HepG2 (cell line): Measurements from ENCODE around the gene GCNT4. TPM values are rescaled to one million over a fixed set of nuclear protein-coding genes. Genes with fewer than 3 reads are reported as not detected.

Source experiments
- ATAC-seq: fragments of 200-7000 bp; cut with Tn5 transposase; 3 replicates; pipeline ENCODE4 v1.9.1; 2020; ENCODE audit warnings: mild to moderate bottlenecking, moderate library complexity
- BruUV-seq: library from RNA; stranded (reverse); fragments of 400-500 nt; replicated peaks from 2 replicates; lab custom pipeline; 2021; lab: Mats Ljungman, UMichigan
- CTCF ChIA-PET: fragments of 300-600 bp; formaldehyde crosslinking; extraction: SDS; loops from one replicate; lab custom pipeline; 2021; ENCODE audit warnings: low total read pairs, inconsistent platforms, low intra/inter-chr PET ratio; lab: Yijun Ruan, JAX
- POLR2A ChIA-PET: fragments of 350-600 bp; sonication (Branson Sonifier 250); formaldehyde crosslinking; loops from one replicate; lab custom pipeline; 2020; ENCODE audit warnings: antibody characterized with exemption, inconsistent platforms; lab: Yijun Ruan, JAX
- DNase-seq: peaks from one replicate; pipeline ENCODE4 v3.0.0-alpha.2; 2015; ENCODE audit warnings: low spot score
- FAIRE-seq: peaks from 3 replicates; lab custom pipeline; 2011; peaks lifted over from hg19 to GRCh38; lab: Jason Lieb, UNC
- H2AFZ ChIP-seq: one replicate; pipeline ENCODE4 v1.6.1; 2011; ENCODE audit warnings: low read length, inconsistent platforms
- H3K27ac ChIP-seq: fragments of 300-600 bp; 3 replicates; pipeline ENCODE4 v1.8.0; 2011; ENCODE audit warnings: mixed run types, mild to moderate bottlenecking, mixed read lengths, low read length, inconsistent platforms; ENCODE audit not compliant: insufficient read depth; ENCODE audit errors: extremely low read length
- H3K27me3 ChIP-seq, 2 experiments: fragments of 200-600 bp in 1 of 2; 2 replicates in 1 of 2; 3 replicates in 1 of 2; pipeline versions ENCODE4 v1.6.0 to v1.8.0; 2011; ENCODE audit warnings: low read length in 2 of 2, mild to moderate bottlenecking in 2 of 2, moderate library complexity in 2 of 2, inconsistent platforms in 1 of 2; ENCODE audit not compliant: insufficient read depth in 2 of 2, control insufficient read depth in 1 of 2
- H3K36me3 ChIP-seq, 2 experiments: fragments of 200-600 bp in 1 of 2; replicated peaks in 1 of 2; 2 replicates in 1 of 2; 3 replicates in 1 of 2; pipeline versions ENCODE4 v1.5.1 to v1.8.0; 2011; ENCODE audit warnings: low read length in 2 of 2, inconsistent platforms in 1 of 2; ENCODE audit not compliant: insufficient read depth in 2 of 2, control insufficient read depth in 1 of 2
- H3K4me1 ChIP-seq: 2 replicates; pipeline ENCODE4 v1.5.1; 2012; ENCODE audit warnings: low read length, inconsistent platforms; ENCODE audit not compliant: insufficient read depth
- H3K4me2 ChIP-seq: 2 replicates; pipeline ENCODE4 v1.6.0; 2011; ENCODE audit warnings: low read depth, low read length, inconsistent platforms
- H3K4me3 ChIP-seq, 3 experiments: fragments of 200-600 bp in 1 of 3; sonication (generic), shearing (Covaris generic) in 1 of 3; replicated peaks in 1 of 3; 2 replicates each; pipeline ENCODE4 v1.5.1; 2011 to 2016; ENCODE audit warnings: low read length in 3 of 3, inconsistent platforms in 2 of 3, low read depth in 2 of 3, mild to moderate bottlenecking in 2 of 3, control low read depth in 1 of 3, mixed read lengths in 1 of 3; ENCODE audit not compliant: insufficient read depth in 1 of 3
- H3K79me2 ChIP-seq: one replicate; pipeline ENCODE4 v1.6.1; 2011; ENCODE audit warnings: low read length, inconsistent platforms; ENCODE audit not compliant: insufficient read depth
- H3K9ac ChIP-seq: 2 replicates; pipeline ENCODE4 v1.6.0; 2011; ENCODE audit warnings: mild to moderate bottlenecking, low read depth, low read length, inconsistent platforms; ENCODE audit not compliant: insufficient read depth
- H3K9me3 ChIP-seq: 2 replicates; pipeline ENCODE4 v1.5.1; 2012; ENCODE audit warnings: mild to moderate bottlenecking, low read length
- H4K20me1 ChIP-seq: 2 replicates; pipeline ENCODE4 v1.6.0; 2011; ENCODE audit warnings: inconsistent platforms, mild to moderate bottlenecking, low read length, moderate library complexity; ENCODE audit not compliant: insufficient read depth
- CEBPB ChIP-seq: IDR thresholded peaks from 2 replicates; pipeline ENCODE4 v1.6.1; 2011; ENCODE audit warnings: low read depth, low read length, improper control_type of control experiment, borderline replicate concordance
- GATA4 ChIP-seq: sonication (generic); IDR thresholded peaks from 2 replicates; pipeline ENCODE4 v1.6.1; 2016; ENCODE audit warnings: antibody characterized with exemption, low read depth, borderline replicate concordance
- TBP ChIP-seq: sonication (generic); formaldehyde crosslinking; IDR thresholded peaks from 2 replicates; pipeline ENCODE4 v1.5.0; 2020; ENCODE audit warnings: missing genetic modification reagents
- ZNF780A ChIP-seq: sonication (generic); formaldehyde crosslinking; IDR thresholded peaks from 2 replicates; pipeline ENCODE4 v1.8.0; 2022; ENCODE audit warnings: mild to moderate bottlenecking, missing genetic modification reagents, moderate library complexity
- WGBS: methylation state at CpG from one replicate; pipeline ENCODE4 v1.1.6; 2017; ENCODE audit warnings: low lambda C conversion rate; 5-methylcytosine and 5-hydroxymethylcytosine counted together
- in situ Hi-C: cut with HindIII; loops from 2 replicates; pipeline ENCODE4 v1.10.0; 2017; ENCODE audit warnings: low pct_unique_long_range_greater_than_20kb; ENCODE audit not compliant: extremely low pct_ligation_motif_present
- intact Hi-C: fragments of 100-400 bp; cut with micrococcal nuclease; formaldehyde crosslinking; loops from one replicate; pipeline ENCODE4 v1.10.0; 2022; ENCODE audit not compliant: unreplicated experiment
- polyA plus RNA-seq, 8 experiments: library from polyadenylated mRNA; depleted of rRNA in 3 of 8; stranded (reverse) in 7 of 8; unstranded in 1 of 8; fragments of >200 nt; fragmentation: Illumina TruSeq in 4 of 8; extraction: Trizol in 4 of 8; gene quantifications; 2 replicates each; pipeline versions ENCODE4 v1.2.1 to v1.2.3, GENCODE V29; 2011 to 2016; ENCODE audit warnings: low read depth in 4 of 8, missing spikeins in 1 of 8, mixed read lengths in 1 of 8; ENCODE audit not compliant: insufficient read depth in 1 of 8
- total RNA-seq, 5 experiments: library from RNA; depleted of rRNA; stranded (reverse); fragments of >200 nt; fragmentation: Illumina TruSeq; extraction: Trizol; gene quantifications; 2 replicates each; pipeline ENCODE4 v1.2.3, GENCODE V29; 2016; ENCODE audit warnings: low read depth in 1 of 5
- TF ChIP-seq, protein P1 (sequence below): sonication (generic); formaldehyde crosslinking; IDR thresholded peaks from 2 replicates; pipeline ENCODE4 v1.9.0; 2021; ENCODE audit warnings: missing genetic modification reagents, borderline replicate concordance

The GCNT4 gene
- total and polyA plus RNA-seq, 2 of the 13 experiments (the other 11 are each of a cell fraction or from before 2014, with no cell fraction given): 0.22 to 0.38 TPM

DNA sequence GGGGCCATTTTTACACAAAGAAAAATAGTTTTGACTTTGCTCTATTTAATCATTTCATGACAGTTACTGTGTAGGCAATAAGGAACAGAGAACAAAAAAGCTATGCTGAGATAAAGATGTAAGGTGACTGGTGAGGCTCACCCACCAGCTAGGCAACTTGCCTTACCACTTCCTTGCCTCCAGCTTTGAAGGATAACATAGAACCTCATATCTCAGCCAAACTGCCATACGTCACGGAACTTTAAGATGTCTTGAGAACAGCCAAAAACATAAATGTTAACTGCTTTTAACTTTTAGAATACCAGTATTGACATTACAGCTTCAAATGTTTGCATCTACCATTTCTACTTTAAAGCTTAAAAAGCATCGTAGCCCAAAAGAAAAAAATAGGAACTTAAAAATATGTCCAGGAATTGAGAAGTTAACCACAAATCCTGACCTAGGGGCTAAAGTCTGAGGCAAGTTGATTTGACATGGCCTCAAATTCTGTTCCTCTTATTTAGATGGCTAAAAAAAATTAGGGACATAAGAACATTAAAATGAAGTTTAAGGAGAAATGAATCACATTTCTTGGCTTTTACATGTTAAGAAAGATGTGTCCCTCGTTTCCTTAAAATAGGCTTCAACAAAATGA lies 7.7 kb upstream of the GCNT4 start:
- intact Hi-C loops: loop anchor here (10.0 kb wide), 1 partner anchor 175 kb away; the partner anchor contains the start of gene ANKRD31
- no TSS peak for BruUV-seq
- CTCF ChIA-PET: no interaction called here

More for the DNA sequence above, 7.7 kb upstream of the GCNT4 start:
- in situ Hi-C loops: loop anchor here (10.0 kb wide), 1 partner anchor 205 kb away; no protein-coding TSS in a partner anchor
- Histone ChIP-seq H4K20me1 (no peaks in the 10 kb centered on the region), H3K4me3 (no peak overlapping the region), H3K79me2 (no peaks in the 10 kb centered on the region), H3K9ac (no peak overlapping the region), H3K4me1 (no peaks in the 10 kb centered on the region), H3K36me3 (no peaks in the 10 kb centered on the region), H3K27me3 (peaks cover 3 to 12% of the 10 kb centered on the region in 2 experiments; a peak in 3 of 5 replicates), H2AFZ (no peak overlapping the region), H3K27ac (no peak overlapping the region), H3K9me3 (no peaks in the 10 kb centered on the region), H3K4me2 (no peak overlapping the region)
- POLR2A ChIA-PET: no interaction called here
- TF ChIP-seq, protein P1, sequence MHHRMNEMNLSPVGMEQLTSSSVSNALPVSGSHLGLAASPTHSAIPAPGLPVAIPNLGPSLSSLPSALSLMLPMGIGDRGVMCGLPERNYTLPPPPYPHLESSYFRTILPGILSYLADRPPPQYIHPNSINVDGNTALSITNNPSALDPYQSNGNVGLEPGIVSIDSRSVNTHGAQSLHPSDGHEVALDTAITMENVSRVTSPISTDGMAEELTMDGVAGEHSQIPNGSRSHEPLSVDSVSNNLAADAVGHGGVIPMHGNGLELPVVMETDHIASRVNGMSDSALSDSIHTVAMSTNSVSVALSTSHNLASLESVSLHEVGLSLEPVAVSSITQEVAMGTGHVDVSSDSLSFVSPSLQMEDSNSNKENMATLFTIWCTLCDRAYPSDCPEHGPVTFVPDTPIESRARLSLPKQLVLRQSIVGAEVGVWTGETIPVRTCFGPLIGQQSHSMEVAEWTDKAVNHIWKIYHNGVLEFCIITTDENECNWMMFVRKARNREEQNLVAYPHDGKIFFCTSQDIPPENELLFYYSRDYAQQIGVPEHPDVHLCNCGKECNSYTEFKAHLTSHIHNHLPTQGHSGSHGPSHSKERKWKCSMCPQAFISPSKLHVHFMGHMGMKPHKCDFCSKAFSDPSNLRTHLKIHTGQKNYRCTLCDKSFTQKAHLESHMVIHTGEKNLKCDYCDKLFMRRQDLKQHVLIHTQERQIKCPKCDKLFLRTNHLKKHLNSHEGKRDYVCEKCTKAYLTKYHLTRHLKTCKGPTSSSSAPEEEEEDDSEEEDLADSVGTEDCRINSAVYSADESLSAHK (CRISPR knock-in tag): no peak
- TF ChIP-seq ZNF780A (CRISPR knock-in tag): no peak
- TF ChIP-seq CEBPB: no peak
- no peak for TF ChIP-seq GATA4
- TF ChIP-seq TBP (CRISPR knock-in tag): no peak
- WGBS: 54% methylated on average over 4 of the region's 4 CpGs
- FAIRE-seq (no peak), DNase-seq (no peak), ATAC-seq (no peak)
